Activated CD4-positive, alpha-beta memory T cell treated with anti-CD3 and anti-CD28 coated beads for 36 hours (primary cell): Measurements from ENCODE around the gene TSPEAR. TPM values are rescaled to one million over a fixed set of nuclear protein-coding genes. Genes with fewer than 3 reads are reported as not detected.
A peak's percentile ranks its signal among the peaks of the same experiment; 100 is the strongest.

Experiments used
- CTCF ChIA-PET: fragments of 350-600 bp; sonication (Branson Sonifier 250); formaldehyde crosslinking; loops from one replicate; lab custom pipeline; 2021; ENCODE audit warnings: antibody characterized with exemption, inconsistent platforms; lab: Charles Lee
- POLR2A ChIA-PET: fragments of 350-600 bp; sonication (Branson Sonifier 250); formaldehyde crosslinking; loops from one replicate; lab custom pipeline; 2021; ENCODE audit warnings: antibody characterized with exemption; lab: Charles Lee
- DNase-seq: peaks from one replicate; pipeline ENCODE4 v3.0.0-alpha.2; 2020
- H3K27ac Mint-ChIP-seq: one replicate; pipeline ENCODE4 v1.8.0; 2021; ENCODE audit warnings: mixed read lengths
- H3K27me3 Mint-ChIP-seq: one replicate; pipeline ENCODE4 v1.8.0; 2021; ENCODE audit warnings: mixed read lengths
- H3K36me3 Mint-ChIP-seq: one replicate; pipeline ENCODE4 v1.8.0; 2021; ENCODE audit warnings: mixed read lengths
- H3K4me1 Mint-ChIP-seq: one replicate; pipeline ENCODE4 v1.8.0; 2021; ENCODE audit warnings: low read depth, mixed read lengths
- H3K4me3 Mint-ChIP-seq: one replicate; pipeline ENCODE4 v1.8.0; 2021; ENCODE audit warnings: mild to moderate bottlenecking, mixed read lengths
- H3K9me3 Mint-ChIP-seq: one replicate; pipeline ENCODE4 v1.8.0; 2021; ENCODE audit warnings: mixed read lengths
- intact Hi-C: fragments of 100-400 bp; cut with micrococcal nuclease; formaldehyde crosslinking; loops from one replicate; pipeline ENCODE4 v1.15.1; 2023
- total RNA-seq, 2 experiments: library from RNA; stranded (reverse); gene quantifications; one replicate each; pipeline ENCODE4 v1.2.3, GENCODE V29; 2021

The TSPEAR gene
- total RNA-seq, 2 experiments from 2014 or later = not detected

DNA sequence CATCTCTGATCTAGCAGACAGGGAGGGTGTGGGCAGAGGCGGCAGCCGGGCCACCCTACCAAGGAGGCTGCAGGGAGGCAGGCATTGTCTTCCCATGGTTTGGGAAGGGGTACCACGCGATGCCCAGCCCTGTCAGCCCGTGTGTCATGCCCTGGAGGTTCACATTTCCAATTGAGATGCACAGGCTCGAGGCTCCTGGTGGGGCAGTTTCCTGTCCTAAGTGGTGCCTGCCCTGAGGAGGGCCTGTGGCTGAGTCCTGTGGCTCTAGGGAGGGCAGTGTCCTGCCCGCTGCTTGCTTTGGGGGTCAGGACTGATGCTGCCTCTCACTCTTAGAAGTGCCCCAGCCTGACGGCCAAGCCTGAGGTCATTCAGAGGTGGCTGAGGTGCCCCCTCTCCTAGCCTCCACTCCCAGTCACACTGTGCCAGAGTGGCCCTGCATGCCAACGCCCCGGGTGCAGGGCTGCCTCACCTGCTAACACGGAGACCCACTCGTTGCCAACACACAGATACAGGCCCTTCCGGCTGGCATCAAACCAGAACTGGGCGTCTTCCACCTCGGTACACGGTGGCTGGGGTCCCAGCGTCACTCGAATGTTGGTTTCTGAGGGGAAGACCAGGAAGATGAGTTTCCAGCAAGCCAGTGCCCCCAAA lies 183.3 kb downstream of the TSPEAR start:
- H3K9me3 Mint-ChIP-seq = no peaks in the 10 kb centered on the region
- H3K36me3 Mint-ChIP-seq = no peaks in the 10 kb centered on the region
- ChIA-PET CTCF (no interaction called here), POLR2A (no interaction called here)
- H3K27ac Mint-ChIP-seq = no peak overlapping the region
- DNase-seq = no peak
- intact Hi-C loops = no loop called here
- H3K4me1 Mint-ChIP-seq = no peaks in the 10 kb centered on the region
- H3K4me3 Mint-ChIP-seq = no peak overlapping the region
- H3K27me3 Mint-ChIP-seq = no peaks in the 10 kb centered on the region

DNA sequence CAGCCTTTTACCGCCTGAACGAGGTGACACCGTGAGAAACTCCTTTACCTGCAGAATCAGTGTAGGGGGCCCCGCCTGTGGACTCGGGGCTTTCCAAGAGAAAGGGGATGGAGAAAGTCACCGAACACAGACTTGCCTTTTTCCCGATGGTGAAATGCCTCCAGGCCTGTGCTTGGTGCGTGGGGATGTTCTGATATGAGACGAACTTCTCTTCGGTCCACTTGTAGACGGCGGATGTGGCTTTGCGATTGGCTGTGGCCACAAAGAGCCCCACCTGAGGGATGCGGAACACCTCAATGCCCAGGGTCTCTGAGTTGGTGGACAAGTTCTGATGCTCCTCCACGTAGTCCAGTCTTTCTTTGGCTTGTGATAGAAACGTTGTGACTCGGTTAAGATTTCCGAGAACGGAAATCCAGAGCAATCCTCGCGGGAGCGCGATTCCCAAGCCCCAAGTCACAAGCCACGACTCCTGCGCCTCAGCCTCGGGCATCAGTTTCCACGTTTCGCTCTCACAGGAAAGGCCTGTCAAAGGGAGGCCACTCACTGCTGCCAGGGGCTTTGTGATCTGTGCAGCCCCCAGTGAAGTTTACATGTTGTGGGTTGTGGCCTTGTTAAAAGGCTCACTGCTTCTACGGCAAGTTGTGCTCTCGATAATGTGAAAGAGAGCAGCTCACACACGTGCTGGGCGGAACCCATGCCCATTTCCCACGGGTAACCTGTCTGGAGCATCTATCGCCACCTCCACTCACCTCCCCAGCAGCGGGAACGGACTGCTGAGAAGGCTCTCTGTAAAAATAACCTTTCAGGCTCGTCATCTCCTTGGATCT lies 184.0 kb downstream of the TSPEAR start:
- CTCF ChIA-PET = no interaction called here
- no peaks in the 10 kb centered on the region for H3K27me3 Mint-ChIP-seq
- POLR2A ChIA-PET = no interaction called here
- H3K9me3 Mint-ChIP-seq = no peaks in the 10 kb centered on the region
- DNase-seq = no peak
- intact Hi-C loops = no loop called here
- no peaks in the 10 kb centered on the region for H3K4me1 Mint-ChIP-seq
- no peaks in the 10 kb centered on the region for H3K36me3 Mint-ChIP-seq
- H3K27ac Mint-ChIP-seq = no peak overlapping the region
- no peak overlapping the region for H3K4me3 Mint-ChIP-seq

DNA sequence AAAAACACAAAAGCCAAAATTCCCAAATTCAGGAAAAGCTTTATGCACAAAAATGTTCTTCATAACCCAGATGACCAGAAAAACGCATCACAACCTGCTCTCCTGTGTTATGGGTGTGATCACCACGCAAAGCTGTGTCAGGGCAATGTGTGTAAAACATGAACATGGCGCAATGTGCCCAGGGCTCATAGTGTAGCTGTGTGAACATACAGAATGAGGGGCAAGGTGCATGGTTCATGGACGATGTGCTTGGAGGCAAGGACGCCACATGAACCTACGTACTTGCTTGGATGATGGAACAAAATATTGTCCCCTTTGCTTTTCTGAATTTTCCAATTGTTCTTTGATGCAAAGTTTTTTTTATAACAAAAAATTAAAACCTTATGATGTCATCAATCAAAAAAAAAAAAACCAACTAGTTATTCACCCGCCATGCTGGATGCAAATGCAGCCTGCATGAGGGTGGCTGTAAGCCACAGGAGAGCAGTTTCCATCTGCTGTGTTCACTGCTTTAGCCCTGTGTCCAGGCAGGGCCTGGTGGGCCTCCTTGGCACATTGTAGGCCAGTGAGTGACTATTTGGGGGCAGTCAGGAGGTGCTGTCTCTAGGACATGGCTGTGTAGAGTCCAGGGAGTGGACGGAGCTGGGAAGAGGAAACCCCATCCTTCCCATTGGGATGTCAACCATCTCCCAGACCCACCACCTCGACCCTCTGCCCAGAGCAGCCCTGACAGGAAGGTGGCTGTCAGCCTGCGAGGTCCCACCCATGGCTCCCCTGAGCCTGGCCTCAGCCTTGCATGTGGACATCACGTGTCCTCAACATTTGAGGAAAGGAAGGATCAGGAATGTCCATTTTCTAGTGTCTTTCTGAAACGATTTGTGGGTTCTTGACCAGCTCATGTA lies 185.0 kb downstream of the TSPEAR start:
- no peak overlapping the region for H3K4me3 Mint-ChIP-seq
- no peaks in the 10 kb centered on the region for H3K36me3 Mint-ChIP-seq
- POLR2A ChIA-PET = no interaction called here
- H3K27me3 Mint-ChIP-seq = no peaks in the 10 kb centered on the region
- intact Hi-C loops = no loop called here
- no peaks in the 10 kb centered on the region for H3K4me1 Mint-ChIP-seq
- no peak for DNase-seq
- H3K27ac Mint-ChIP-seq = no peak overlapping the region
- CTCF ChIA-PET = no interaction called here
- H3K9me3 Mint-ChIP-seq = no peaks in the 10 kb centered on the region

DNA sequence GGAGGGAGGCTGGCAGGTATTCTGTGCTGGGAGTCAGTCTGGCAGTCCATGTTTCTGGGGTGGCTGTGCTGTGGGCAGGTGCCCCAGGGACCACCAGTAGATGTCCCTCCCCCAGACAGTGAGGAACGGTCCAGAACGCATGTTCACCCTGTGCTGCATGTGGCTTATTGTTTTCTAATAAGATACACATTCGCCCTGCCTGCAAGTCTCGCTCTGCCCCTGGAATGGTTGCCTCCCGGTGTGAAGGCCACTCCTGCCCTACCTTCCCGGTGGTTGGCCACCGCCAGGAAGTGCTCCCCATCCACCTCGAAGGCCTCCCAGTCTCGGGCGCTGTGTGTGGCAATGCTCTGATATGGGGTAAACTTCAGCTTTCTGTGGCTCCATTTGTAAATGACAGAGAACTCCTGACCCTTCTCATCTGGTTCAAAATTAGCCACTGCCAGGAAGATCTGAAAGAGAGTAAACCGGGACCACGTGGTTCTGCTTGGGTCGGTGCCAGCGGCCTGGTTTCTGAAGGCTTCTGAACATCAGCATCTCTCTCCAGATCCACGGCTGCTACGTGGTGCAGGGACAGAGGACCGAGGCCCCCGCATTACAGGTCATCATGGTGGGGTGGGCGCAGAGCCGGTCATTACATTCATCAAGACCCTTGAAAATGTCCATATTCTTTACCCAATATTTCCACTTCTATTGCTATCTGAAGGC lies 185.8 kb downstream of the TSPEAR start:
- Mint-ChIP-seq H3K27ac (no peak overlapping the region), H3K4me1 (no peaks in the 10 kb centered on the region), H3K9me3 (no peaks in the 10 kb centered on the region), H3K4me3 (no peak overlapping the region), H3K27me3 (no peaks in the 10 kb centered on the region), H3K36me3 (no peaks in the 10 kb centered on the region)
- ChIA-PET POLR2A (no interaction called here), CTCF (no interaction called here)
- peak; percentile 2 for DNase-seq
- intact Hi-C loops = no loop called here

- H3K9me3 Mint-ChIP-seq = no peaks in the 10 kb centered on the region
- no peaks in the 10 kb centered on the region for H3K36me3 Mint-ChIP-seq
- H3K27me3 Mint-ChIP-seq = no peaks in the 10 kb centered on the region
- CTCF ChIA-PET = interaction anchor here (0.7 kb wide), 1 partner anchor 257 kb away, joined by 4 read pairs; no protein-coding TSS in a partner anchor
- no peak overlapping the region for H3K4me3 Mint-ChIP-seq
- peak; percentile 10 for DNase-seq
- POLR2A ChIA-PET = no interaction called here
- intact Hi-C loops = no loop called here
- H3K4me1 Mint-ChIP-seq = no peaks in the 10 kb centered on the region
- H3K27ac Mint-ChIP-seq = no peak overlapping the region
Measured at GRCh38 chr21:44524414-44525371, 186.7 kb downstream of the TSPEAR start.

GRCh38 chr21:44523567-44524413 lies 187.6 kb downstream of the TSPEAR start:
- no peaks in the 10 kb centered on the region for H3K27me3 Mint-ChIP-seq
- no peaks in the 10 kb centered on the region for H3K36me3 Mint-ChIP-seq
- no peak overlapping the region for H3K4me3 Mint-ChIP-seq
- ChIA-PET CTCF (interaction anchor here (0.7 kb wide), 1 partner anchor 258 kb away, joined by 4 read pairs; no protein-coding TSS in a partner anchor), POLR2A (no interaction called here)
- H3K4me1 Mint-ChIP-seq = no peaks in the 10 kb centered on the region
- H3K9me3 Mint-ChIP-seq = no peaks in the 10 kb centered on the region
- DNase-seq = no peak
- intact Hi-C loops = no loop called here
- H3K27ac Mint-ChIP-seq = no peak overlapping the region

GRCh38 chr21:44522753-44523204 lies 188.6 kb downstream of the TSPEAR start:
- ChIA-PET POLR2A (no interaction called here), CTCF (no interaction called here)
- Mint-ChIP-seq H3K9me3 (no peaks in the 10 kb centered on the region), H3K36me3 (no peaks in the 10 kb centered on the region), H3K27me3 (no peaks in the 10 kb centered on the region), H3K27ac (no peak overlapping the region), H3K4me3 (no peak overlapping the region), H3K4me1 (no peaks in the 10 kb centered on the region)
- intact Hi-C loops = no loop called here
- peak; percentile 4 for DNase-seq

- ChIA-PET POLR2A (no interaction called here), CTCF (no interaction called here)
- Mint-ChIP-seq H3K27ac (no peak overlapping the region), H3K9me3 (no peaks in the 10 kb centered on the region), H3K4me1 (no peaks in the 10 kb centered on the region), H3K27me3 (no peaks in the 10 kb centered on the region), H3K4me3 (no peak overlapping the region), H3K36me3 (no peaks in the 10 kb centered on the region)
- no peak for DNase-seq
- intact Hi-C loops = no loop called here
Measured at GRCh38 chr21:44521928-44522752, 189.2 kb downstream of the TSPEAR start.

DNA sequence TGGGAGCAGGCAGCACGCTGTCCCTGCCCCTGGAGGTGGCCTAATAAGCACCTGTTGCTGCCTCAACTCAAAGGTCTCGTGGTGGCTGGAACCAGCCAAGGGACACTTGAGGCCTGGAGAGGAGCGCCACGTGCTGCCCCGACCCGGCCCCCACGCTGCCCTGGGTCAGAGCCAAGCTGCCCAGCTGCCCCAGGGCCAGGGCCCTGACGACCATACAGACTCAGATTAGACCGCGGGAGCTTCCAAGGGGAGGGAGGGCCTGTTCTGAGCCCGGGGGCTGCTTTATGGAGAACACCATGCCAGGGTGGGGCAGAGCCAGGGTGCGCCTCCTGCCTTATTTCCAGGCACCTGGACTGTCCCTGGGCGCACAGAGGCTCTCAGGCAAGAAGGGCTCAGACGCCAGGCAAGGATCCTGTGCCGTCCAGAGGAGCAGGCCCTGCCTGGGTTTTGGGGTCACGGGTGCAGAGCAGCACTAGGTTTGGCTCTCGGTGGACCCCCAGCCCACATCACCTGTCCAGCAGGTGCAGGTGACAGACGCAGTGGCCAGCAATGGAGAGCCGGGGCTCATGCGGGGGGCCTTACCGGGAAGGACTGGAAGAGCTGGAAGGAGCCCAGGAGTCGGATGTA lies 190.0 kb downstream of the TSPEAR start:
- Mint-ChIP-seq H3K4me3 (no peak overlapping the region), H3K9me3 (no peaks in the 10 kb centered on the region), H3K27ac (no peak overlapping the region), H3K27me3 (no peaks in the 10 kb centered on the region), H3K36me3 (no peaks in the 10 kb centered on the region), H3K4me1 (no peaks in the 10 kb centered on the region)
- ChIA-PET POLR2A (no interaction called here), CTCF (no interaction called here)
- DNase-seq = no peak
- intact Hi-C loops = no loop called here
